ENCODE measurements around the gene KCNC1.

The KCNC1 gene

DNA sequence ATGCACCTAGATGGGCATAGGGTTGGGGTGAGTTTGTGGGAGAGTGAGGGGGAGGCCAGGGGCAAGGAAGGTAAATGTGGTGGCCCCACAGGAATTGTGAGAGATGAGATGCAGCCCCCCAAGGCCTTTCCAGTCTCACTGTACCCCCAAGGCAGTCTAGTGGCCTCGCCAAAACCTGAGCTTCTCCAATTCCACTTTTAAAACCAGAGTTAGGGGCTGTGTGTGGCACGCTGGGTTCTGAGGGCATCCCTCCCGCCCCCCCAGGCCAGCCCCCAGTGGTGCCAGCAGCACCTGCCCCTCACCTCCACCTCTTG lies 40.4 kb downstream of the KCNC1 start:
- no peak for DNase-seq

- no peak for DNase-seq
These were observed 41.1 kb downstream of the KCNC1 start for GRCh38 chr11:17775507-17776211.

DNA sequence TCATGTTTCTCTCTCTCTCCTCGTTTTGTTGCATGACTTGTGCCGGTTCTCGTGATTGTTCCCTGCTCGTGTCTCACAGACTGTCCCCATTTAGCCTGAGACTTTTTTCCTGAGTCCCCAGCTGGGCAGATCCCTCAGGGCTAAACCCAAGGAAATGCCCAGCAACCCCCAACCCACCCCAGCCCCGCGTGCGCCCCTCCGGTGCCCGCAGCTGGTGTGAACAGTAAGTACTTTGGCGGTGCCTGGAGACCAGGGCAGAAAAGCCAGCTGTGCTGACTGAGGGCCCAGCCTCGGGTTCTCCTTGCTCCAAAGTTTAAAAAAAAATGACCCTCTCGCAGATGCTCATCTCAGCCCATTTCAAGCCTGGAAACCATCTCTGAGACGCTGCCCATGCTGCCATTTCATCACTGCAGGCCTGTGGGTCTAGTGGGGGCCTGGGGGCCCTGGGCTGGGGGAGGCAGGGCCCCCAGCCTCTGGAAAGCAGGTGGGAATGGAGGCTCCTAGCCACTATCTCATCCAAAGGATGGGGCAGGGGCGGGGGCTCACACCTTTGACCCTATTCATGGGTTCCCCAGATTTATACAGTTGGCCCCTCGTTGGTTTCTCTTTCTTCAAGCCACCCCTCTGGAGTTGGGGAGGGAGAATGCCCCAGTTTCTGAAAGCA lies 41.8 kb downstream of the KCNC1 start:
- no peak for DNase-seq

- no peak for DNase-seq
These were observed 42.6 kb downstream of the KCNC1 start for GRCh38 chr11:17777086-17777737.

- no peak for DNase-seq
These were observed 43.1 kb downstream of the KCNC1 start for GRCh38 chr11:17777738-17778091.

DNA sequence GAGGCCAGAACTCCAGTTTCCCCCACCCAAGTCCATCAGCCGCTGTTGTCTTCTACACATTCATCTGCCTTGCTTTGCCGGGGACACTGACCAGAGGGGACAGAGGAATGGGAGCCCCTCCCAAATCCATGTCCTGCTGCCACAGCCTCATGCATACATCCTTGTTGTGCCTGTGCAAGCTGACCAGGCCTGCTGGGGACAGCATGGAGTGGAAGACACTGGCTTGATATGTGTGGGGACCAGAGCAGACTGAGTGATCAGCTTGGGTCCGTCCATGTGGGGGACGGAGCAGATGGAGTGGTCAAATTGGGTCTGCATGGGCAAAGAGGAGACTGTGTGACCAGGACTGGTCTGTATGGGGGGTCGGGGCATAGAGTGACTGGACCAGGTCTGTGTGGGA lies 43.8 kb downstream of the KCNC1 start:
- DNase-seq: no peak

- no peak for DNase-seq
These were observed 44.6 kb downstream of the KCNC1 start for GRCh38 chr11:17778956-17779860.

- DNase-seq: no peak
These were observed 45.4 kb downstream of the KCNC1 start for GRCh38 chr11:17779861-17780594.

- no peak for DNase-seq
These were observed 46.1 kb downstream of the KCNC1 start for GRCh38 chr11:17780668-17781067.

- DNase-seq: no peak
These were observed 46.6 kb downstream of the KCNC1 start for GRCh38 chr11:17781221-17781620.

GRCh38 chr11:17781626-17782025 lies 47.0 kb downstream of the KCNC1 start:
- DNase-seq: no peak

GRCh38 chr11:17782145-17782544 lies 47.6 kb downstream of the KCNC1 start:
- no peak for DNase-seq

- no peak for DNase-seq
These were observed 48.2 kb downstream of the KCNC1 start for GRCh38 chr11:17782603-17783337.

- DNase-seq: no peak
These were observed 49.3 kb downstream of the KCNC1 start for GRCh38 chr11:17783878-17784277.

DNA sequence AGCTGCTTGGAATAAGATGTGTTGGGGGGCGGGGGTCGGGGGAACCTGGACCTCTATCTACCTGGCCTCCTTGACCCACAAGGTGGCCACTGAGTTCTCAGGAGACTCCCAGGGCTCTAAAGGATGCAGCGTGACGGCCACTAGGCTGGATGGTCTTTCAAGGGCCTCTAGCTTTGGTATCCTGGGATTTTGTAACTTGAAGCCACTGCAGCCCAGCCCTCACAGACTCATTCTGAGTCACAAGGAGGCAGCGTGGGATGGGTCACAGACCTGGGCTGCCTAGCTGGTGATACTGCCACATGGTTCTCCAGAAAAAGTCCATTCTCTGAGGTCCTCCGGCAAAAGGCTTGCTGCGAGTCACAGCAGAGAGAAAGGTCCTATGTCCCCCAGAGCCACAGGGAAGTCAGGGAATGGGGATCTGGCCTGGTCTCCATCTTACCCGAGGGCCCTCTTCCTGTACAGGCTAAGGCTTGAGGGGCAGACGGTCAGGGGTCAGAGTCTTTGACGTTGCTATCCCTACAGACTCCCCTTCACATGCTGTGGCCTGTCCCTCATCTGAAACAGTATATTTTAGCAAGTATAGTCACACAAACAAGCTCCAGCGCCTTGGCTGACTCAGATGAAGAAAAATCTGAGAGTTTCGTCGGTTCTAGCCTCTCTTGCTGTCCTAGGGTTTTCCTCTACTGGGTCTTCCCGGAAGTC lies 52.4 kb downstream of the KCNC1 start:
- DNase-seq: no peak

DNA sequence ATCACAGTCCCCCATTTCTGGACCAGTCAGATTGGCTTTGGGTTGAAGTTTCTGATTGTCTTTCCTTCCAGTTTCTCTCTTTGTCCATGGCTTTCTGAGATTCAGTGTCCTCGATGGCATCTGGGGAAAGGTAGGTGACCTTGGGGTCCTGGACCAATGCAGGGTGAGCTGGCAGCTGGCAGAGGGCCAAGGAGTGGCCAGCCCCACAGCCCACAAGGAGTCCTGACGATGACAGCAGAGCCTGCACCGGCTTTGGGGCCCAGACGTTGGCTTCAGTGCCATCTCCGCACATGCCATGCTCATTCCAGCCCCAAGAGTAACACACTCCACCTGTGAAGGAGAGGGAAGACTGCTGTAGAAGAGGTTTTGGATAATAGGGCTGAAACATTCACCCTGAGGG lies 53.5 kb downstream of the KCNC1 start:
- DNase-seq: no peak

- no peak for DNase-seq
These were observed 55.9 kb downstream of the KCNC1 start for GRCh38 chr11:17790453-17790852.

DNA sequence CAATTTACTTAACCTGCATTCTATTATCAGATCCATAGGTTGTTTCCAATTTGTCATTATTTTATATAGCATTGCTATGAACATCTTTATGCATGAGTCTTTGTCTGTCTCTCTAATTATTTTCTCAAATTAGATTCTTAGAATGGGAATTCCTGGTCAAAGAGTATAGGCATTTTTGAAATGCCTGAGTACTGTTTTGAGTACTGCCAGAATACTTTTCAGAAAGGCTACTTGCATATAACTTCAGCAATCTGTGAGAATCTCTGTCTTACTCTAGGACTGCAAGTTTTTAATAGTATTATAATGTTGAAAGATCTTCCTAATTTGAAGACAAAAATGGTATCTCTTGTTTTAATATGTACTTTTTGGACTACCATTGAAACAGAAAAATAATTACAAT lies 56.6 kb downstream of the KCNC1 start:
- no peak for DNase-seq

DNA sequence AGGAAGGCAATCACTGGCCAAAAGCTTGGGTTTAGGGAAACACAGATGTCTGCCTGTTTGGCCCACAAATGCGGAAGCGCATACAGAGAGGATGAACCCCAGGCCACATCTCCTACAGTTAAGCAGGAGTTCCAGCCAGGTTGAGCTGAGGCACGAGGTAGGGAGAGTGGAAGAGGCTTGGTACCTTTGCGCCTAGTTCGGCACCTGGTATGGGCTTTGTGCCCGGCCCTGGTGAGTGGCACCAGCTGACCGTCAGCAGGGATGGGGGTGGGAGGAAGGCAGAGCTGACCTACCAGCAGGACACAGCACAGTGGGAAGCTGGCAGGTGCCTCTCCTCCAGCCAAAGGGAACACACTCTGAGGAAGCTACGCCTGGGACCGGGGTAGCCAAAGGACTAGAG lies 57.6 kb downstream of the KCNC1 start:
- DNase-seq: no peak

- no peak for DNase-seq
These were observed 59.1 kb downstream of the KCNC1 start for GRCh38 chr11:17793642-17794170.

DNA sequence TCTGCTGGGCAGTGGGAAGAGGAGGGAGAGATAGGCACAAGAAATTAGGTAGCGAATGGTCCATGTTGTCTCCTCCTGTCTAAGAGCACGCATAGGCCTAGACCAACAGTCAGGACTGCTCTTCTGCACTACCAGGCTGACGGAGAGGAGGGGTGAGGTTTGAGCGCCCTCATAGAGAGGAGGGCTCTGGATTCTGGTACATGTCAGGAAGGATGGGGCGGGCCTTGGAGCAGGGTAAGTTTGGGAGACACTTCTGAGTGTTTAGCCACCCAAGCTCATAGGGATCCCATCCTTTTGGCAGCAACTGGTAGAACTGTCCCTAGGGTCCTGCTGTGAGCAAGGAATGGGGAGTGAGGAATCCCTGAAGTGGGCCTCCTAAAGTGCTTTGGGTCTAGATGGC lies 60.4 kb downstream of the KCNC1 start:
- no peak for DNase-seq

Data from inflammatory macrophage (primary cell).